Parathyroid adenoma (tissue), 2 donors: Measurements from ENCODE around the gene TSPAN10.

Experiments used
- H2AFZ ChIP-seq: fragments of 300-600 bp; sonication (generic); one replicate; pipeline ENCODE4 v1.7.0; 2017; ENCODE audit warnings: antibody characterized with exemption, mild to moderate bottlenecking
- H3K27ac ChIP-seq: fragments of 300-600 bp; sonication (generic); one replicate; pipeline ENCODE4 v1.7.0; 2017
- H3K27me3 ChIP-seq: fragments of 300-600 bp; sonication (generic); one replicate; pipeline ENCODE4 v1.7.0; 2017; ENCODE audit warnings: low read length; ENCODE audit not compliant: control insufficient read depth, insufficient read depth
- H3K36me3 ChIP-seq: fragments of 300-600 bp; sonication (generic); one replicate; pipeline ENCODE4 v1.7.0; 2017; ENCODE audit warnings: low read length; ENCODE audit not compliant: control insufficient read depth, insufficient read depth
- H3K4me1 ChIP-seq: fragments of 300-600 bp; sonication (generic); one replicate; pipeline ENCODE4 v1.7.0; 2017; ENCODE audit warnings: control low read depth
- H3K4me2 ChIP-seq: fragments of 300-600 bp; sonication (generic); one replicate; pipeline ENCODE4 v1.7.0; 2017; ENCODE audit warnings: low read length
- H3K4me3 ChIP-seq: fragments of 300-600 bp; sonication (generic); one replicate; pipeline ENCODE4 v1.7.0; 2017; ENCODE audit warnings: low read depth, low read length
- H3K79me2 ChIP-seq: fragments of 300-600 bp; sonication (generic); one replicate; pipeline ENCODE4 v1.7.0; 2017; ENCODE audit warnings: control low read depth
- H3K9ac ChIP-seq: fragments of 300-600 bp; sonication (generic); one replicate; pipeline ENCODE4 v1.7.0; 2017; ENCODE audit warnings: mild to moderate bottlenecking
- H3K9me3 ChIP-seq: fragments of 300-600 bp; sonication (generic); one replicate; pipeline ENCODE4 v1.7.0; 2017; ENCODE audit warnings: low read length; ENCODE audit not compliant: control insufficient read depth
- CTCF ChIP-seq: fragments of 300-600 bp; sonication (generic); IDR thresholded peaks from one replicate; pipeline ENCODE4 v1.7.0; 2017; ENCODE audit warnings: antibody characterized with exemption, mild to moderate bottlenecking
- donor health status: primary hyperparathyroidism.

The TSPAN10 gene

GRCh38 chr17:81648707-81649085 is 11.7 kb downstream of the TSPAN10 start:
- peaks cover 6% of the 10 kb centered on the region for H3K27me3 ChIP-seq
- no peak overlapping the region for H2AFZ ChIP-seq
- H3K4me1 ChIP-seq, result no peaks in the 10 kb centered on the region
- no peak overlapping the region for H3K9ac ChIP-seq
- H3K36me3 ChIP-seq, result no peaks in the 10 kb centered on the region
- H3K27ac ChIP-seq, result no peak overlapping the region
- H3K9me3 ChIP-seq, result no peaks in the 10 kb centered on the region
- no peak for TF ChIP-seq CTCF
- H3K4me2 ChIP-seq, result no peak overlapping the region
- no peaks in the 10 kb centered on the region for H3K79me2 ChIP-seq
- H3K4me3 ChIP-seq, result no peak overlapping the region

GRCh38 chr17:81650951-81651350 is 14.0 kb downstream of the TSPAN10 start:
- peaks cover 6% of the 10 kb centered on the region for H3K27me3 ChIP-seq
- TF ChIP-seq CTCF, result no peak
- no peaks in the 10 kb centered on the region for H3K9me3 ChIP-seq
- no peak overlapping the region for H3K4me3 ChIP-seq
- no peaks in the 10 kb centered on the region for H3K4me1 ChIP-seq
- H3K27ac ChIP-seq, result no peak overlapping the region
- no peak overlapping the region for H2AFZ ChIP-seq
- no peaks in the 10 kb centered on the region for H3K79me2 ChIP-seq
- no peaks in the 10 kb centered on the region for H3K36me3 ChIP-seq
- H3K4me2 ChIP-seq, result no peak overlapping the region
- H3K9ac ChIP-seq, result no peak overlapping the region

- Histone ChIP-seq H3K4me3 (no peak overlapping the region), H3K27me3 (peaks cover 6% of the 10 kb centered on the region), H2AFZ (no peak overlapping the region), H3K27ac (no peak overlapping the region), H3K36me3 (no peaks in the 10 kb centered on the region), H3K9ac (no peak overlapping the region), H3K4me2 (no peak overlapping the region), H3K4me1 (no peaks in the 10 kb centered on the region), H3K79me2 (no peaks in the 10 kb centered on the region), H3K9me3 (no peaks in the 10 kb centered on the region)
- no peak for TF ChIP-seq CTCF
These were observed 14.7 kb downstream of the TSPAN10 start for GRCh38 chr17:81651692-81652091.

GRCh38 chr17:81652906-81653771 is 16.1 kb downstream of the TSPAN10 start:
- no peaks in the 10 kb centered on the region for H3K27me3 ChIP-seq
- no peak overlapping the region for H2AFZ ChIP-seq
- H3K4me1 ChIP-seq, result no peaks in the 10 kb centered on the region
- no peak overlapping the region for H3K4me3 ChIP-seq
- H3K27ac ChIP-seq, result no peak overlapping the region
- no peaks in the 10 kb centered on the region for H3K36me3 ChIP-seq
- TF ChIP-seq CTCF, result no peak
- H3K9ac ChIP-seq, result no peak overlapping the region
- no peaks in the 10 kb centered on the region for H3K79me2 ChIP-seq
- no peak overlapping the region for H3K4me2 ChIP-seq
- no peaks in the 10 kb centered on the region for H3K9me3 ChIP-seq
